CD14-positive monocyte (primary cell): Measurements from ENCODE around the gene ACD. TPM values are rescaled to one million over a fixed set of nuclear protein-coding genes. Genes with fewer than 3 reads are reported as not detected.

Experiments used
- DNase-seq, 3 donors: peaks; one replicate each; pipeline ENCODE4 v3.0.0-alpha.2; 2011 to 2022
- H2AFZ ChIP-seq: 2 replicates; pipeline ENCODE4 v1.6.0; 2012; ENCODE audit warnings: mild to moderate bottlenecking, low read depth, low read length, inconsistent platforms; ENCODE audit not compliant: insufficient read depth, poor library complexity, severe bottlenecking
- H3K27ac ChIP-seq, 2 donors: 1 replicate in 1 of 2; 2 replicates in 1 of 2; pipeline ENCODE4 v1.5.1; 2012 to 2013; ENCODE audit warnings: low read length in 2 of 2, control low read depth in 1 of 2, inconsistent platforms in 1 of 2, low read depth in 1 of 2, mild to moderate bottlenecking in 1 of 2
- H3K27me3 ChIP-seq, 2 donors: one replicate each; pipeline versions ENCODE4 v1.6.0 to v1.6.1; 2011 to 2013; ENCODE audit warnings: low read length in 2 of 2; ENCODE audit not compliant: control insufficient read depth in 2 of 2, insufficient read depth in 2 of 2
- H3K36me3 ChIP-seq, 2 donors: replicated peaks in 1 of 2; 1 replicate in 1 of 2; 2 replicates in 1 of 2; pipeline versions ENCODE4 v1.5.1 to v1.6.1; 2012 to 2013; ENCODE audit warnings: low read length in 2 of 2, control low read depth in 1 of 2, inconsistent platforms in 1 of 2, mild to moderate bottlenecking in 1 of 2; ENCODE audit not compliant: insufficient read depth in 2 of 2, control insufficient read depth in 1 of 2
- H3K4me1 ChIP-seq, 2 donors: 1 replicate in 1 of 2; 2 replicates in 1 of 2; pipeline versions ENCODE4 v1.5.1 to v1.6.1; 2012 to 2013; ENCODE audit warnings: low read length in 2 of 2, control low read depth in 1 of 2, inconsistent platforms in 1 of 2, mild to moderate bottlenecking in 1 of 2, moderate library complexity in 1 of 2; ENCODE audit not compliant: insufficient read depth in 2 of 2, control insufficient read depth in 1 of 2
- H3K4me2 ChIP-seq: replicated peaks from 2 replicates; pipeline ENCODE3; 2012; ENCODE audit warnings: low read length, moderate library complexity, mild to moderate bottlenecking; ENCODE audit not compliant: poor library complexity, severe bottlenecking; ENCODE audit errors: extremely low read depth
- H3K4me3 ChIP-seq, 3 experiments: fragments of 200-600 bp in 1 of 3; sonication (generic) in 1 of 3; replicated peaks in 1 of 3; 1 replicate in 2 of 3; 2 replicates in 1 of 3; pipeline ENCODE4 v1.5.1; 2011 to 2013; ENCODE audit warnings: low read length in 3 of 3, mild to moderate bottlenecking in 3 of 3, control low read depth in 2 of 3, low read depth in 2 of 3, inconsistent platforms in 1 of 3, moderate library complexity in 1 of 3
- H3K79me2 ChIP-seq: 2 replicates; pipeline ENCODE4 v1.6.0; 2012; ENCODE audit warnings: mild to moderate bottlenecking, control low read depth, inconsistent platforms, low read length, moderate library complexity; ENCODE audit not compliant: insufficient read depth
- H3K9ac ChIP-seq: 2 replicates; pipeline ENCODE4 v1.6.0; 2017; ENCODE audit warnings: low read length, mild to moderate bottlenecking; ENCODE audit not compliant: insufficient read depth, poor library complexity, severe bottlenecking
- H3K9me3 ChIP-seq, 2 donors: replicated peaks in 1 of 2; 1 replicate in 1 of 2; 2 replicates in 1 of 2; pipeline versions ENCODE4 v1.5.1 to v1.6.1; 2012 to 2013; ENCODE audit warnings: low read length in 2 of 2, control low read depth in 1 of 2; ENCODE audit not compliant: control insufficient read depth in 1 of 2, insufficient read depth in 1 of 2
- H4K20me1 ChIP-seq: 2 replicates; pipeline ENCODE4 v1.6.0; 2012; ENCODE audit warnings: mild to moderate bottlenecking, low read length, control low read depth, moderate library complexity; ENCODE audit not compliant: insufficient read depth
- H3K27ac Mint-ChIP-seq, 7 donors: one replicate each; pipeline ENCODE4 v1.8.0; 2020; ENCODE audit warnings: mild to moderate bottlenecking in 7 of 7, mixed read lengths in 7 of 7, moderate library complexity in 6 of 7, inconsistent platforms in 2 of 7
- H3K27me3 Mint-ChIP-seq, 3 donors: one replicate each; pipeline ENCODE4 v1.8.0; 2021 to 2022; ENCODE audit warnings: low read depth in 3 of 3, mild to moderate bottlenecking in 3 of 3, mixed read lengths in 3 of 3, moderate library complexity in 3 of 3, inconsistent platforms in 1 of 3
- H3K36me3 Mint-ChIP-seq, 2 donors: one replicate each; pipeline ENCODE4 v1.8.0; 2020; ENCODE audit warnings: mixed read lengths in 2 of 2, inconsistent platforms in 1 of 2, mild to moderate bottlenecking in 1 of 2
- H3K4me1 Mint-ChIP-seq: one replicate; pipeline ENCODE4 v1.8.0; 2020; ENCODE audit warnings: mild to moderate bottlenecking, mixed read lengths
- H3K4me3 Mint-ChIP-seq, 2 donors: one replicate each; pipeline ENCODE4 v1.8.0; 2020; ENCODE audit warnings: mild to moderate bottlenecking in 2 of 2, mixed read lengths in 2 of 2, moderate library complexity in 1 of 2
- H3K9me3 Mint-ChIP-seq, 7 donors: one replicate each; pipeline ENCODE4 v1.8.0; 2020 to 2022; ENCODE audit warnings: mixed read lengths in 7 of 7, mild to moderate bottlenecking in 6 of 7, moderate library complexity in 6 of 7, inconsistent platforms in 2 of 7
- WGBS: methylation state at CpG from one replicate; pipeline ENCODE4 v1.1.5; 2013; ENCODE audit warnings: missing lambda C conversion rate; ENCODE audit not compliant: insufficient coverage; 5-methylcytosine and 5-hydroxymethylcytosine counted together
- intact Hi-C, 2 donors: fragments of 100-400 bp; cut with micrococcal nuclease; formaldehyde crosslinking; loops; one replicate each; pipeline versions ENCODE4 v1.15.0 to v1.15.1; 2023
- polyA plus RNA-seq, 3 donors: library from polyadenylated mRNA; depleted of rRNA in 1 of 3; unstranded in 2 of 3; stranded (reverse) in 1 of 3; fragments of 300-500 nt in 2 of 3; fragments of >200 nt in 1 of 3; fragmentation: Illumina TruSeq in 2 of 3; gene quantifications; 1 replicate in 2 of 3; 2 replicates in 1 of 3; pipeline ENCODE4 v1.2.3, GENCODE V29; 2012 to 2021
- TF ChIP-seq, protein P1 (sequence below): fragments of 200-600 bp; IDR thresholded peaks from one replicate; pipeline ENCODE4 v1.8.0; 2022; ENCODE audit warnings: antibody characterized with exemption, mild to moderate bottlenecking

The ACD gene
- polyA plus RNA-seq, 3 donors: 11.8 to 26.0 (median 14.9) TPM

DNA sequence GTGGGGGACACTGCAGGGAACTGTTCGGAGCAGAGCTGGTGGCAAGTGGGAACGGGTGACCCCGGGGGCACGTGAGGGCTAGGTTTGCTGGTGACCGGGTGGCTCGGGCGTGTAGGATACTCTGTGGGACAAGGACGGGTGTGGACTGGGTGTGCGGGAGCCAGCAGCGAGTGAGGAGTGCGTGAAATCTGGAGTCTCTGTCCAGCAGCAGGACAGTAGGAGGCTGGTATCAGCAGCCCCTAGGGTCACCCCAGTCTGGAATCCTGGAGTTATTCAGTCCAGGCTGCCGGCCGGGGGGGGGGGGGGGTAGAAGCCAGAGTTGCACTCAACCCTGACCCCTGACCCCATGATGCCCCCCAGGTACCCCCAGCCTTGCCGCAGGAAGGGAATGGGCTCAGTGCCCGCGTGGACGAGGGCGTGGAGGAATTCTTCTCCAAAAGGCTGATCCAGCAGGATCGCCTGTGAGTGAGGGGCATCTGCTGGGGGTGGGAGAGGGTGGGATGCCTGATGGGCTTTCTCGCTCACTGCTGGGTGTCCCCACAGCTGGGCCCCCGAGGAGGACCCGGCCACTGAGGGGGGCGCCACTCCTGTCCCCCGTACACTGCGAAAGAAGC, 6.2 kb downstream of the ACD start:
- Mint-ChIP-seq H3K4me3 (no peak overlapping the region), H3K36me3 (peaks cover 7 to 14% of the 10 kb centered on the region in 2 donors), H3K27ac (no peak overlapping the region), H3K9me3 (peaks cover 0 to 1% (median 0%) of the 10 kb centered on the region in 7 donors), H3K4me1 (peaks cover 4% of the 10 kb centered on the region), H3K27me3 (peaks cover 2 to 5% (median 5%) of the 10 kb centered on the region in 3 donors)
- no peaks in the 10 kb centered on the region for H3K79me2 ChIP-seq
- no peak overlapping the region for H3K27ac ChIP-seq
- no peak overlapping the region for H3K9ac ChIP-seq
- H2AFZ ChIP-seq: no peak overlapping the region
- DNase-seq: peak in 1 of 3 donors; percentile 2
- H3K36me3 ChIP-seq: peaks cover 0 to 4% of the 10 kb centered on the region in 2 donors
- no peaks in the 10 kb centered on the region for H3K9me3 ChIP-seq
- H3K27me3 ChIP-seq: no peaks in the 10 kb centered on the region
- TF ChIP-seq, protein P1, sequence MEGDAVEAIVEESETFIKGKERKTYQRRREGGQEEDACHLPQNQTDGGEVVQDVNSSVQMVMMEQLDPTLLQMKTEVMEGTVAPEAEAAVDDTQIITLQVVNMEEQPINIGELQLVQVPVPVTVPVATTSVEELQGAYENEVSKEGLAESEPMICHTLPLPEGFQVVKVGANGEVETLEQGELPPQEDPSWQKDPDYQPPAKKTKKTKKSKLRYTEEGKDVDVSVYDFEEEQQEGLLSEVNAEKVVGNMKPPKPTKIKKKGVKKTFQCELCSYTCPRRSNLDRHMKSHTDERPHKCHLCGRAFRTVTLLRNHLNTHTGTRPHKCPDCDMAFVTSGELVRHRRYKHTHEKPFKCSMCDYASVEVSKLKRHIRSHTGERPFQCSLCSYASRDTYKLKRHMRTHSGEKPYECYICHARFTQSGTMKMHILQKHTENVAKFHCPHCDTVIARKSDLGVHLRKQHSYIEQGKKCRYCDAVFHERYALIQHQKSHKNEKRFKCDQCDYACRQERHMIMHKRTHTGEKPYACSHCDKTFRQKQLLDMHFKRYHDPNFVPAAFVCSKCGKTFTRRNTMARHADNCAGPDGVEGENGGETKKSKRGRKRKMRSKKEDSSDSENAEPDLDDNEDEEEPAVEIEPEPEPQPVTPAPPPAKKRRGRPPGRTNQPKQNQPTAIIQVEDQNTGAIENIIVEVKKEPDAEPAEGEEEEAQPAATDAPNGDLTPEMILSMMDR: no peak
- no peak overlapping the region for H3K4me3 ChIP-seq
- intact Hi-C loops: no loop called here
- H3K4me2 ChIP-seq: no peak overlapping the region
- 97% methylated on average over 16 of the region's 25 CpGs for WGBS
- H4K20me1 ChIP-seq: no peaks in the 10 kb centered on the region
- H3K4me1 ChIP-seq: peaks cover 2 to 5% of the 10 kb centered on the region in 2 donors

DNA sequence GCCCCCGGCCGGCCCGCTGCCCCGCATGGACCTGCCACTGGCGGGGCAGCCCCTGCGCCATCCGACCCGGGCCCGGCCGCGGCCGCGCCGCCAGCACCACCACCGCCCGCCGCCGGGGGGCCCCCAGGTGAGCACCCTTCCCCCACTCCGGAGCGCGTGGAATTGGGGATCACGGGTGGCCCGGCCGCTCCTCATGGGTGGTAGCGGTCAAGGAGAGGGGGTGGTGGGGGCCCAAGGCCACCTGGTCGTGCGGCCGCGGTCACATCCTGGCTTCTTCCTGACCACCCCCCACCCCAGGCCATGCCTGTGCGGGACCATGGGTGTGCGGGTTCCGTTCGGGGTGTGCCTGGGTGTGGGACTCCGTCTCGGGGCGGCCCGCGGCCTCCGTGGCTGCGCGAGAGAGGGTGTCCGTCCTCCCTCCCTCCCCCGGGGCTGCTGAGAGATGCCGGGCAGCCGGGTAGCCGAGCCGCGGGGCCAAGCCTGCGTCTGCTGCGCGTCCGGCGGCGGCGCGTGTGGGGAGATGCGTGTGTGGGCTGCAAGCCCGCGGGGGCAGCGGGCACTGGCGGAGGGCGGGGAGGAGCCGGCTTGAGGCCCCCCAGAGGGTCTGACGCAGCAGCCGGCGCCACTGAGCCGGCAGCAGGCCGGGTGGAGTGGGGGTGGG, 6.8 kb downstream of the ACD start:
- peak in 1 of 3 donors; percentile 2 for DNase-seq
- no peaks in the 10 kb centered on the region for H3K9me3 ChIP-seq
- no peak overlapping the region for H3K4me2 ChIP-seq
- H2AFZ ChIP-seq: no peak overlapping the region
- H3K27ac Mint-ChIP-seq: no peak overlapping the region
- H3K9ac ChIP-seq: no peak overlapping the region
- H3K4me1 Mint-ChIP-seq: no peaks in the 10 kb centered on the region
- TF ChIP-seq, protein P1: no peak
- H3K79me2 ChIP-seq: no peaks in the 10 kb centered on the region
- H3K4me3 ChIP-seq: no peak overlapping the region
- intact Hi-C loops: no loop called here
- H3K27ac ChIP-seq: no peak overlapping the region
- H3K4me3 Mint-ChIP-seq: no peak overlapping the region
- 91% methylated on average over 27 of the region's 68 CpGs for WGBS
- peaks cover 0 to 1% (median 0%) of the 10 kb centered on the region in 7 donors for H3K9me3 Mint-ChIP-seq
- H4K20me1 ChIP-seq: no peaks in the 10 kb centered on the region
- peaks cover 2 to 6% (median 5%) of the 10 kb centered on the region in 3 donors for H3K27me3 Mint-ChIP-seq
- peaks cover 7 to 12% of the 10 kb centered on the region in 2 donors for H3K36me3 Mint-ChIP-seq
- no peaks in the 10 kb centered on the region for H3K27me3 ChIP-seq
- peaks cover 0 to 4% of the 10 kb centered on the region in 2 donors for H3K36me3 ChIP-seq
- no peaks in the 10 kb centered on the region for H3K4me1 ChIP-seq
